HG03108 (cell line): ENCODE results near the gene KRT31.
"Not testable (repeated sequence)": the region's sequence is repeated elsewhere in the genome, so short reads cannot be mapped to it uniquely, and the experiment has no call there.

Source experiments
- ATAC-seq: cut with Tn5 transposase; IDR thresholded peaks from one replicate; pipeline ENCODE4 v1.9.1; 2021; ENCODE audit warnings: moderate library complexity; ENCODE audit not compliant: unreplicated experiment

The KRT31 gene

DNA sequence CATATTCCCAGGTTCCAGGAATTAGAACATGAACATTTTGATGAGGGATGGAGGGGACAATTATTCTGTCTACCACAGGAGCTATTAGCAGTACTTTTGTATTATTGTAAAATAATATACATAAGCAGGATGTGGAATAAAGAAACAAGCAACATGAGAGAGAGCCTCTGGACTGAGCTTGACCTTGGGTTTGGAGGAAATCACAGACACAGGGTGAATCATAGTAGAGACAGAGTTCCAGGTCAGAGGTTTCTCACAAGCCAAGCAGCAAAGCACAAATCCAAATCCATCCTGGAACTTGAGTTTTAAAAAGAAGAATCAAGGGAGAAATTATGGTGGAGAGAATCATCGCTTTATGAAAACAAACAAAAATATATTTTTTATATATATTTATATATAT lies 5.1 kb downstream of the KRT31 start:
- ATAC-seq: no peak

DNA sequence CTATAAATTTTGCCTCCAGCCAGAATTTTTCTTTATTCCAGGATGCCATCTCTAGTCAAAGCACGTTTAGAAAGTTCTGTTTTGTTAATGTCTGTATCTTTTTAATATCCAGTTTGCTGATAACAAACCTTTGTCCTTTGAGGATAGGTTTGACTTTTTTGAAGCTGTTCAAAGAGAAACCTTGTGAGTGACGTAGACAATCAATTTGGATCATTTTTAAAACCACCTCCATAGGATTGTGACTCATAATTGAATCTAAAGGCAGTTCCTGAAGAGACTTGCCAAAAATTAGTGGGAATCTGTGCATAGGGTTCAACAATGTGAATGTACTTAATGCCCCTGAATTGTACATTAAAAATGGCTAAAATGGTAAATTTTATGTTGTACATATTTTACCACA lies 5.9 kb downstream of the KRT31 start:
- no peak for ATAC-seq

DNA sequence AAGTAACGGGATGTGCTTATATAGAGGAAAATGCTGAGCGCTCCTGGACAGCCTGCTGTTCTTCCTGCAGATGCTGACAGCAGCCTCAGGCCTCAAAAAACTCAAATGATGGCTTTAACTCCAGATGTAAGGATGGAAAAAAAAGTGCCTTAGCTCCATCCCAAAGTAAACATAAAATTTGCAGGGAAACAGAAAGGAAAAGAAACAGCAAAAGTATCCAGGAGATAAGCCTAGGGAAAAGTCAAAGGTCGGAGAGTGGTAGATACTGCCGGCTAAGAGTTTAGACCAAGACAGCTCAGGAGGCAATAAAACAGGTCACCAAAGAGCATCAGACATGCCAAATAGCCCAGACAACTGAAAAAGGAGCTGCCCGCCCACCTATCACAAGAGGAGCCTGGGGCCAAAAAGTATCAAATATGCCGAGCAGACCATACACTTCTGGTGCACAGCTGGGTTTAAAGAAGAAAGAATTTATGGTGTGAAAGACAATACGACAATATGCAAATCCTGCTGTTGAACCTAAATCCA lies 6.9 kb downstream of the KRT31 start:
- no peak for ATAC-seq

DNA sequence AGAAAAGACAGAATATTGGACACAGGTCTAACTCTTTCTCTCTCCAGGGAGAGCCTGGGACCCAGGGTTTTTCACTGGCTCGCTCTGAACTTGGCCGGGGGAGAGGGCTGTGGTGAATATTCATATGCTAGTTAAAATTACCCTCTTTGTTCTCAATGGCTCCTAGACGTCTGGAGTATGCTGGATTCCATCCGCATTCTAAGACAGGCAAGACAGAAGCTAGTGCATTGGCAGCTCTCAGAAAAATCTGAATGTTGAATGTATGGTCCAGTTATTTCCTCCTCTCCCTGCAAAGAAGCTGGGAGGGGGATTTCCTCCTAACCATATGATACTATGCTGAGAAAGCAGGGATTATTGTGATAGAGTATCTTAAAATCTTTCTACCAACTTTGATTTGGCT lies 9.7 kb downstream of the KRT31 start:
- no peak for ATAC-seq

DNA sequence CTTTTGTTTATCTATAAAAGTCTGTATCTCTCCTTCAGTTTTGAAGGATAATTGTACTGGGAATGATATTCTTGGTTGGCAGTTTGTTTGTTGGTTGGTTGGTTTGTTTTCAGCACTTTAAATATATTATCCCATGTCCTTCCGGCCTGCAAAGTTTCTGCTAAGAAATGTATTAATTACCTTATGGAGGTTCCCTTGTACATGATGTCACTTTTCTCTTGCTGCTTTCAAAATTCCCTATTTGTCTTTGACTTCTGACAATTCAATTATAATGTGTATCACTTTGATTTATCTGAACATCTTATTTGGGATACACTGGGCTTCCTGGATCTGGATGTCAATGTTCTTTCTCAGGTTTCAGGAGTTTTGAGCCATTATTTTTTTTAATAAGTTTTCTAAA lies 11.2 kb downstream of the KRT31 start:
- no peak for ATAC-seq

DNA sequence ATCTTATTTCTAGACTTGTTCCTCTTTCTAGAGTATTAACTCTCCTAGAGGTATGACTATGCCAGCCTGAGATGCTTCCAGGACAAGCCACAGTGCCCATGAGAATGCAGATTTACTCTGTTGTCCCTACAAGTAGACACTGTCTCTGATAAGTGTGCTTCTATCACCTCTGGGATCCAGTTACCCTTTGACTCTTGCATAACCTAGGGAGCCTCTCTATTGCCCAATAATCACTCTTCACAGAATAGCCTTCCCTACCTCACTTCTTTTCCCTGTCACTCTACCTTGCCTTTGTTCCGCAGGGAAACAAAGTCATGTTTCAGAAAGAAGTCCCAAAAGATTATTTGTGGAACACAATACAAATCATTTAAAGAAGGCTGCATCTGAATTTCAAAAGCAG lies 13.7 kb downstream of the KRT31 start:
- ATAC-seq: no peak

DNA sequence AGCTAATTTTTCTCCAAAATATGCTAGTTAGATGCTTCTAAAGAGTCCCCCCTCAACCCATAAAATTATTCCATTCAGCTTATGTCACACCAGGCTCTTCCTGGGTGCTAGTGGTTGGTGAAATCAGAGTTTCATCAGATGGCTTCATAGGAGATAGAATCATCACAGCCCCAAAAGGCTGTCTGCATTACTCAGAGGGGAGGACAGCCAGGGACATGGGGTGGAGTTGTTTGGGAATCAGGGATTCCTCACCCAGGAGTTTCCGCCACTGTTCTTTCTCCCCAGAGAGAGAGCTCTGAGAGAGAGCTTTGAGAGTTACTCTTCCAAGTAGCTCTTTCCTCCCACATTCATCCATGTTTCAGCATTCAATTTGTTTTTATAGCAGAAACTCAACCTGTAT lies 15.0 kb downstream of the KRT31 start:
- ATAC-seq: no peak

DNA sequence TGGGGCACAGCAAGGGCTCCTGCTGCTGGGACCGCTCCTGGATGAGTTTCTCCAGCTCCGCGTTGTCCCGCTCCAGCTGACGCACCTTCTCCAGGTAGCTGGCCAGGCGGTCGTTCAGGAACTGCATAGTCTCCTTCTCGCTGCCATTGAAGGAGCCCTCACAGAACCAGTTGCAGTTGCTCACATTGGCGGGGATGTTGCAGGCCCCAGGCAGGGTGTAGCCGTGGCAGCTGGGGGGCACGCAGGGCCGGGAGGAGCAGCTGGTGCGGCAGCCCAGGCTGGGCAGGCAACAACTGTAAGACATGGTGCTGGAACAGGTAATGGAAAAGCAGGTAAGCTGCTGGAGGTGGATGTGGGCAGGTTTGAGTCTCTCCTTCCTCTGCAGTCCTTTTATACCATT lies 15.5 kb downstream of the KRT31 start, which contains the start of gene KRT34:
Gene KRT34, minus strand, starts transcription at position 364 of the 400 bp plus-strand sequence. Its CDS starts 60 bp downstream, at position 304.
- ATAC-seq: not testable (repeated sequence)

DNA sequence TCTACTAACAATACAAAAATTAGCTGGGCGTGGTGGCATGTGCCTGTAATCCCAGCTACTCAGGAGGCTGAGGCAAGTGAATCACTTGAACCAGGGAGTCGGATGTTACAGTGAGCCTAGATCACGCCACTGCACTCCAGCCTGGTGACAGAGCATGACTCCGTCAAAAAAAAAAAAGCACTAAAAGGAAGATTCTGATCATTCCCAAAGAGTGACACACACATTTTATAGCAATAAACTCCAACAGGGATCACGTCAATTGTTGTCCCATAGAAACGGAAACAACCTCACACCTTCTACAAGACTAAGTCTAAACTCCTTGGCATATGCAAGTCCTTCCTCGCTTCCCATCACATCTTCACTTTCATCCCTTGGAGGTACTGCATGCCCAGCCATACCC lies 17.3 kb downstream of the KRT31 start:
- not testable (repeated sequence) for ATAC-seq

DNA sequence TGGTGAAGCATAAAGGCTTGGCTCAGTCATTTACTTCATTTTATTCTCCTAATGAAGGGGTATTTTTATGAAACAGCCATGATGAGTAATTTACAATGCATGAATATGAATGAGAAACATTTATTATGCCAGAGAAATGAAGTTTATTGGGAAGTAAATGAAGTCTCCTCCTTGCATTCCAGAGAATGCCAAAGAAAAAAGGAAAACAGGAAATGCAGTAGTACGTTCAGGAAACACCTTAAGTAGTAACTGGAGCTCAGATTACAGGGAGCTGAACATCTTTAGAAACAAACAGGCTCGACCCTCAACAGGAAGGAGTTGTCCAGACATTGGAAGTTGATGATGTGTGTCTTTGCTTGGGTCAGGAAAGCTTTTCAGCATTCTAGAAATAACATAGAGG lies 19.9 kb downstream of the KRT31 start:
- no peak for ATAC-seq

DNA sequence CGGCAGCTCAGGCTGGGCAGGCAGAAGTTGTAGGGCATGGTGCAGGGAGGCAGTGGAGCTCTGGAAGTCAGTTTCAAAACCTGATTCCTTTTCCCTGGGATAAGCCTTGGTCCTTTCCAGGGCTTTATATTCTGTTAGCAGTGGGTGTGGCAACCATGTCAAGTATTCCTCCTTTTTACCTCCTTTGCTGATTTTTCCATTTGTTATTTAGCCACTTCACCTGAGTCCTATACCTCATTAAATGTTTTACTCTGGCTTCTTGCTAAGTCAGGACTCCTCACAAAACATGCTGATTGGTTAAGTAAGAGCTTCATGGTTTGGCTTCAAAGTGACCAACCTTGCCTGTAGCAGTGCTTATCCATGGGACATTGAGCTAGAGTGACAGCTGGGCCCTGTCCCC lies 27.7 kb downstream of the KRT31 start, which contains the start of gene KRT33B:
Gene KRT33B, minus strand, starts transcription at position 101 of the 400 bp plus-strand sequence. Its CDS starts 63 bp downstream, at position 38.
- ATAC-seq: no peak

DNA sequence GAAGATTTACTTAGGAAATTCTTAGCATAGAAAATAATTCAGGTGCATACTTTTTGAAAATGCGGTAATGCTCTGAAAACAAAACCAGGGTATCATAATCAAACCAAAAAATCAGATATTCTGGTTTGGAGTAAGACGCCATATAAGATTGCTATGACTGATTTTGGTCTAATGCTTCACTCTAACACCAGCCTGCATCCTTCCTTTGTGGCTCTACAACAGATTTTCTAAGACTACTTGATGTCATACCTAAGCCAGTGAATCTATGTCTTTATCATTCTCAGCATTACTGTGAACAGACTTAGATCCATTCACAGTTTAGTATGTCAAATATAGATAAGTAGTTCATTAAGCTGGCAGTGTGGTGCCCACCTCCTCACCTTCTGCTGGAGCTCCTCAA lies 28.4 kb downstream of the KRT31 start:
- ATAC-seq: no peak

DNA sequence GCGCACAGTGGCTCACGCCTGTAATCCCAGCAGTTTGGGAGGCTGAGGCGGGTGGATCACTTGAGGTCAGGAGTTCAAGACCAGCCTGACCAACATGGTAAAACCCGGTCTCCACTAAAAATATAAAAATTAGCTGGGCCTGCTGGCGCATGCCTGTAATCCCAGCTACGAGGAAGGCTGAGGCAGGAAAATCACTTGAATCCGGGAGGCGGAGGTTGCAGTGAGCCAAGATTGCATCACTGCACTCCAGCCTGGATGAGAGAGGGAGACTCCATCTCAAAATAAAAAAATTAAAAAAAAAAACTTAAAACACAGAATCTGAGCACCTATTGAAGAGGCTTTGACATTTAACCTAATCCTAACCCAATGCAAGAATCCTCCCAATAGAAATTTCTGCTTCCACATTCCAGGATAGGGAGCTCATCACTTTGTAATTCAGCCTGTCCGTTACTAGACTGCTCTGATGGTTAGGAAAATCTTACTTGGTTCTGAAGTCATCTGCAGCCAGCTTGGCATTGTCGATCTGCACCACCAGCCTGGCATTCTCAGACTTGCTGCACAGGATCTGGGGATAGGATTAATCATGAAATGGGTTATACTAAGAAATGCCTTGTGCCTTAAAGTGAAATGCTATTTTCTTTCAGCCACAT lies 29.9 kb downstream of the KRT31 start:
- no peak for ATAC-seq

DNA sequence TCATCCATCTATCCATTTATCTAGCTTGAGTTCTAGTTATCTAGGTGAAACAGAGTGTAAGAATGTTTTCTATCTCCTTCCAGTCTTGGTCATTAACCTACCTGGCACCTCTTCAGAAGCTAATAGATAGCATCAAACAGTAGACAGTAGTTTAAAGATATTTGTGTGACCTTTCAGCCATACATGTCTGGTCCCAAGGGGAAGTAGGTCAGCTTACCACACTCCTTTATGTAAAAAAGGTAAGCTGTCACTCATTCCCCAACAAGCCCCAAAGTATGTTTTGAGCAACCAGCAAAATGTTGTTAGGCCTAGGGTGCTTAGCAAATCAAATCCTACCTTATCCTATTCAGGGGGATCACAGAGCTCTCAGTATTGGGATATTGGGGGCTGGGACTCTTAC lies 31.3 kb downstream of the KRT31 start:
- ATAC-seq: no peak

DNA sequence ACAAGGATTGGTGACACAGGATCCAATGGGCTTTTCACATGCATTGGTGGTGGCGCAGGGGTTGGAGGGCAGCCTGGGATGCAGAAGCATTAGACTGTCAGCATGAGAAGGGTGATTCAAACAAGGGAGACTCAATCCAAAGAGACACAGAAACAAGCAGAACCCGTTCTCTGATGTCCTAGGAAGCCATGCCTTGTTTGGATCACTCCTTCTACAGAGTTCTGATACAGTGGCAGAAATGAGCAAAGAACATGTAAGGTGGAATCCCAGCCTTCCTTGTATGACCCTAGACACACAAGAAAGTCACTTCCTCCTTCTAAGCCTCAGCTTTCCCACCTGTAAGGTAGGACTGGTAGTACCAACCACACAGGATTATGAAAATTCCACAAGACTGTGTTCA lies 33.5 kb downstream of the KRT31 start:
- ATAC-seq: no peak

DNA sequence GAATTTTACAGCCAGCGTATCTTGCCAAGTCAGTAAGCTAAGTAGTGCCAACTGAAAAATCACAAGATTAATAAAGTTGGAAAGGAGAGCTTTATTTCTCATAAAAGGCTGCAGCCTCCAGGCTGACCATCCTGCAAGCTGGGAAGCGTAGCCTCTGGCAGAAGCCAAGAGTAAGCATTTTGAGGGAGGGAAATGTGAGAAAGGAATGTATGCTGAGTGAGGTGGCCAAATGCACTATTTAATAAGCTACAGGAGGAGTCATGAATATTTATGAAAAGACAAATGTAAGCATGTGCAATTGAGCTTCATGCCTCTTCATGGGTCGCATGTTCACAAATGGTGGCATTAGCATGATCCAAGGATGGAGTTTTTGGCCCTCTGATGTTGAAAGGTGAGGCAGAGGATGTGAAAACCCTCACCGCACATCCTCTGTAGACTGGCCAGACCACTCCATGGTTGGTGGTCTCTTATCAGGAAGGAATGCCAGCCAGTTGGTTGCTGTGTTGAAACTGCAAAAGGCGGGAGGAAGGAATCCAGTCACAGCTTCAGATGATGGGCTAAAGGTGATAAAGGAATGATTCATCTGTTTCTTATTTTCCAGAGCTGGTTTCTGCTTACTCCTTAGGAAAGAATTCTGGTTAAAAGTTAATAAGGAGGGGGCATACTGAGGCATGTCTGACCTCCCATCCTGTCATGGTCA lies 37.0 kb downstream of the KRT31 start:
- no peak for ATAC-seq

DNA sequence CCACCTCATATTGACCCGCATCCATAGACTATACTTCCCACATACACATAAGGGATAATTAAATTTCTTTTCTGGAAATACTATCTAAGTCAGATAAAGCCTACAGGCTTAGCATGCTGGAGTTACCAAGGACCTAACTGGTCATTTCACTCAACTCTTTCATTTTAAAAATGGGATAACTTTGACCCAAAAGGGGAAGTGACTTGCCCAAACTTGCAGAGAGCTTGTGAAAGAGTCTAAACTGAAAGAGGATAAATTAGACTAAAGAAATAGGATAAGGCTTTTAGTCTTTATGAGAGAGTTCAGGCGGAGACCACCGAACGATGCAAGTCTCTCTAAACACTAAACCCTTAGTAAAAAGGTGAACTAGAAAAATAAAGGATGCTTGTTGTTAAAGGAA lies 42.9 kb downstream of the KRT31 start:
- no peak for ATAC-seq

DNA sequence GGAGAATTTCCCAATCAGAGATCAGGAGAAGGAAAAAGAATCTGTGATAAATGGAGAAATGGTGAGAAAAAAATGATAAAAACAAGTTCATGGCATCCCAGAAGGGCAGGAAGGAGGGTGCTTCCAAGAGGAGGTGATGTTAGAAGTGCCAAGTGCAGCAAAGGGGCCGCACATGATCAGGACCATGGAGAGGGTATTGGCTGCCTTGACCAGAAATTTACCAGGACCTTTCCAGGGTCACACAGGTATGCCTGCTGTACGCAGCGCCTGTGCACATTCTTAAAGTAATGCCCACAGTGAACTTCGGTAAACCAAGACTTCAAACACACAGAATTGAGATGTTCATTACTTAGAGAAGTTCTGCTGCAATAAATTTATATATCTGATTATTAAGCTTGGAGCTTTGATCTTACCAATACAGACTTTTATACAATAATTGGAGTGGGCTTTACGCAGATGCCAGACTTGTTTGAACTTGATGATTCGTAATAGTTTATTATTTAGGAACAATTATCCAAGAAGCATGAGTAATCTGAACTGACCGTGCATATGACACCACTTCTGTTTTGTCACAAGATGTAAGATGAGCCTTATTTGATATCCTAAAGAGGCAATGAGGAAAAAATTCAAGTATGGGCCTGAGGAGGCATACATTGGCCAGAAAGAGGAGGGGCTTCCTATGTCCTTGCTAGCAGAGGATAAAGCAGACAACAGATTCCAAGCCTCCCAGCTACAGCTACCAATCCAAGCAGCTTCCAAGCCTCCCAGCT lies 44.6 kb downstream of the KRT31 start:
- ATAC-seq: no peak

DNA sequence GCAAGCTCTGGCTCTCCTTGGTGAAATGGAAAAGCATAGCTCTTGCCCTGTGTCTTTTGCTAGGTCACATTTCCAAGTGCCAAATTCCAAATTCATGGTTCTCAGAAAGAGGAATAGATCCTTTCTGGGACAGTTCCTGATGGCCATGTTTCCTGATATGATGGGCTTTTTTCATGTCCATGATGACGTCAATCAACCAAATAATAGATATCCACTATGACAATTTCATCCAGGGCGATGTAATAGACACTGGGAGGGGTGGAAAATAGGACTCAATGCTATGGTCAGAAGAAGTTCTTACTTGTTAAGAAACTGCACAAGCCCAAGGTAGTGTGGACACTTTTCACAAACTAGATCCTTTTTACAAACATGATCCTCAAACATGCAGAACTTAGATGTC lies 46.2 kb downstream of the KRT31 start:
- no peak for ATAC-seq

DNA sequence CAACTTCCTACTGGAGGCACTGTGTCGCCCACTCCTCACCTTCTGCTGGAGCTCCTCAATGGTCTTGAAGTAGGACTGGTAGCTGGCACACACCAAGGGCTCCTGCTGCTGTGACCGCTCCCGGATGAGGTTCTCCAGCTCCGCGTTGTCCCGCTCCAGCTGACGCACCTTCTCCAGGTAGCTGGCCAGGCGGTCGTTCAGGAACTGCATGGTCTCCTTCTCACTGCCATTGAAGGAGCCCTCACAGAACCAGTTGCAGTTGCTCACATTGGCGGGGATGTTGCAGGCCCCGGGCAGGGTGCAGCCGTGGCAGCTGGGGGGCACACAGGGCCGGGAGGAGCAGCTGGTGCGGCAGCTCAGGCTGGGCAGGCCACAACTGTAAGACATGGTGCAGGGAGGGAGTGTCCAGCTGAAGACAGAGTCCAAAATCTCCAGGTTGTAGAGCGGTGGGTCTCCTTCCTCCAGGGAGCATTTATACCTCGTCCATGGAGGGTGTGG lies 47.0 kb downstream of the KRT31 start, which contains the start of gene KRT33A:
Gene KRT33A, minus strand, starts transcription at position 448 of the 498 bp plus-strand sequence. Its CDS starts 61 bp downstream, at position 387.
- ATAC-seq: not testable (repeated sequence)
